DMS53 treated with DMSO at 0.1 percent for 48 hours (cell line): ENCODE results near the gene CDCP2.
"Not testable (repeated sequence)": the region's sequence is repeated elsewhere in the genome, so short reads cannot be mapped to it uniquely, and the experiment has no call there.

Experiments
- DNase-seq: peaks from one replicate; lab custom pipeline; 2025; ENCODE audit not compliant: unreplicated experiment; lab: John Stamatoyannopoulos, UW

CDCP2 gene

GRCh38 chr1:54095546-54096226, 57.1 kb downstream of the CDCP2 start:
- no peak for DNase-seq

- DNase-seq, result not testable (repeated sequence)
These were observed 58.1 kb downstream of the CDCP2 start for GRCh38 chr1:54094730-54095105.

GRCh38 chr1:54094001-54094729, 58.6 kb downstream of the CDCP2 start:
- DNase-seq, result no peak

GRCh38 chr1:54091666-54092065, 61.1 kb downstream of the CDCP2 start:
- no peak for DNase-seq

GRCh38 chr1:54088385-54088784, 64.4 kb downstream of the CDCP2 start:
- no peak for DNase-seq

- DNase-seq, result no peak
These were observed 66.0 kb downstream of the CDCP2 start for GRCh38 chr1:54086754-54087153.

GRCh38 chr1:54084794-54085193, 68.0 kb downstream of the CDCP2 start:
- no peak for DNase-seq
